HG03175 (cell line): ENCODE measurements around the gene CYP2D6.
"Not testable (repeated sequence)": the region's sequence is repeated elsewhere in the genome, so short reads cannot be mapped to it uniquely, and the experiment has no call there.

Experiments
- ATAC-seq: cut with Tn5 transposase; IDR thresholded peaks from one replicate; pipeline ENCODE4 v1.9.1; 2021; ENCODE audit warnings: mild to moderate bottlenecking, moderate library complexity; ENCODE audit not compliant: unreplicated experiment

Gene CYP2D6

GRCh38 chr22:42158456-42159132 lies 28.0 kb upstream of the CYP2D6 start:
- ATAC-seq, result no peak

- ATAC-seq, result no peak
Measured at GRCh38 chr22:42156598-42156997, 26.0 kb upstream of the CYP2D6 start.

GRCh38 chr22:42156121-42156520 lies 25.5 kb upstream of the CYP2D6 start:
- ATAC-seq, result no peak

- no peak for ATAC-seq
Measured at GRCh38 chr22:42155053-42155543, 24.5 kb upstream of the CYP2D6 start.

- no peak for ATAC-seq
Measured at GRCh38 chr22:42154293-42155052, 23.9 kb upstream of the CYP2D6 start.

GRCh38 chr22:42152661-42153270 lies 22.2 kb upstream of the CYP2D6 start:
- no peak for ATAC-seq

GRCh38 chr22:42151924-42152635 lies 21.5 kb upstream of the CYP2D6 start:
- ATAC-seq, result no peak

GRCh38 chr22:42150727-42151590 lies 20.3 kb upstream of the CYP2D6 start:
- ATAC-seq, result no peak

- not testable (repeated sequence) for ATAC-seq
Measured at GRCh38 chr22:42149798-42150197, 19.2 kb upstream of the CYP2D6 start.

- ATAC-seq, result no peak
Measured at GRCh38 chr22:42145175-42145574, 14.6 kb upstream of the CYP2D6 start.

GRCh38 chr22:42143859-42144822 lies 13.5 kb upstream of the CYP2D6 start:
- ATAC-seq, result not testable (repeated sequence)

GRCh38 chr22:42142771-42143461 lies 12.3 kb upstream of the CYP2D6 start:
- no peak for ATAC-seq

GRCh38 chr22:42141307-42142057 lies 10.9 kb upstream of the CYP2D6 start:
- not testable (repeated sequence) for ATAC-seq

GRCh38 chr22:42140153-42140552 lies 9.5 kb upstream of the CYP2D6 start:
- not testable (repeated sequence) for ATAC-seq

- not testable (repeated sequence) for ATAC-seq
Measured at GRCh38 chr22:42139508-42139907, 8.9 kb upstream of the CYP2D6 start.

GRCh38 chr22:42138972-42139371 lies 8.4 kb upstream of the CYP2D6 start:
- ATAC-seq, result no peak

- ATAC-seq, result no peak
Measured at GRCh38 chr22:42138122-42138770, 7.6 kb upstream of the CYP2D6 start.
